Stimulated activated naive CD8-positive, alpha-beta T cell treated with anti-CD3 and anti-CD28 coated beads, Interleukin-15, amount 100 ng/mL, for 72 hours (primary cell): ENCODE data around the gene TJP1.
"Not testable (repeated sequence)": the region's sequence is repeated elsewhere in the genome, so short reads cannot be mapped to it uniquely, and the experiment has no call there.

Experiments
- ATAC-seq: fragments of 150-1000 bp; cut with Tn5 transposase; 2 replicates; pipeline ENCODE4 v1.10.0; 2021; ENCODE audit warnings: mild to moderate bottlenecking, moderate library complexity
- DNase-seq, 2 donors: peaks; one replicate each; pipeline ENCODE4 v3.0.0; 2021 to 2022
- H3K27ac Mint-ChIP-seq, 2 donors: one replicate each; pipeline ENCODE4 v1.8.0; 2022; ENCODE audit warnings: mild to moderate bottlenecking in 2 of 2, mixed read lengths in 2 of 2, moderate library complexity in 2 of 2
- H3K27me3 Mint-ChIP-seq: one replicate; pipeline ENCODE4 v1.8.0; 2022; ENCODE audit warnings: mixed read lengths
- H3K4me1 Mint-ChIP-seq: one replicate; pipeline ENCODE4 v1.8.0; 2022; ENCODE audit warnings: mild to moderate bottlenecking, mixed read lengths
- H3K4me3 Mint-ChIP-seq, 2 donors: one replicate each; pipeline ENCODE4 v1.8.0; 2022; ENCODE audit warnings: mild to moderate bottlenecking in 2 of 2, mixed read lengths in 2 of 2, moderate library complexity in 1 of 2
- H3K9me3 Mint-ChIP-seq, 2 donors: one replicate each; pipeline ENCODE4 v1.8.0; 2022; ENCODE audit warnings: mixed read lengths in 2 of 2

The TJP1 gene

DNA sequence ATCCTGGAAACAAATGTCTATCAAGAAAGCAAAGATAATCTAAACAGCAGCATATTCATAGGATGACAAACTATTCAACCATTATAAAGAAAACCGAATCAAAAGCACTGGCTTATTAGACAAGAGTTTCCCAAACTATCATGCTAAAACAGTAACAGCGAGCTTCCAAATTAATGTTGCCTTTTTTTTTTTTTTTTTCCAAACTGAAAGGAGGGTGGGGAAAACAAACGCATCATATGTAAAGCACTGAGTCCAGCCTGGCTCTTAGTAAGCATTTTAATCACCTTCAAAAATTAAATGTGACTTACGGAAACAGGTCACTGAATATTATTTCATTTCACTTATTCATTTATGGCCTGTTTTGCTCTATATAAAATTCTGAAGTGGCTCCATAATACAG is 2.3 kb downstream of the TJP1 start:
- DNase-seq = no peak
- H3K4me3 Mint-ChIP-seq = no peak overlapping the region
- no peak overlapping the region for H3K27ac Mint-ChIP-seq
- peaks cover under 1% of the 10 kb centered on the region for H3K4me1 Mint-ChIP-seq
- no peak for ATAC-seq
- H3K27me3 Mint-ChIP-seq = peaks cover 71% of the 10 kb centered on the region
- peaks cover 6 to 9% of the 10 kb centered on the region in 2 donors for H3K9me3 Mint-ChIP-seq

DNA sequence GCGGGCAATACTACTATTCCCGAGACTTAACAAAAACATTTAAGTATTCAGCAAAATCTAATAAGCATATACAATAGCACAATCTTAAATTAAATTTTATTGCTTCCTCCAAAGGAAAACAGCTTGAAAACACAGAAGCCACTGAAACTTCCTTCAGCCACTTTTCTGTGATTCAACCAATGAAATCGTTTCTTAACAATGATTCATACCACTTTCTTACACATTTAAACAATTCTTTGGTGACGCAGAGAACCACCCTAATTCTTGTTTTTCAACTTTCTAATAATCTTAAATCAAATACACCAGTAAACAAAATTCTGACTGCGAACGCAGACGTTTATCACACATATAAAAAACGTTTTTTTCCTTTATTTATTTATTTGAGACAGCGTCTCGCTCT is 4.1 kb downstream of the TJP1 start:
- peaks cover 83% of the 10 kb centered on the region for H3K27me3 Mint-ChIP-seq
- H3K4me1 Mint-ChIP-seq = no peaks in the 10 kb centered on the region
- no peak overlapping the region for H3K4me3 Mint-ChIP-seq
- peaks cover 6 to 9% of the 10 kb centered on the region in 2 donors for H3K9me3 Mint-ChIP-seq
- ATAC-seq (no peak), DNase-seq (no peak)
- no peak overlapping the region for H3K27ac Mint-ChIP-seq

DNA sequence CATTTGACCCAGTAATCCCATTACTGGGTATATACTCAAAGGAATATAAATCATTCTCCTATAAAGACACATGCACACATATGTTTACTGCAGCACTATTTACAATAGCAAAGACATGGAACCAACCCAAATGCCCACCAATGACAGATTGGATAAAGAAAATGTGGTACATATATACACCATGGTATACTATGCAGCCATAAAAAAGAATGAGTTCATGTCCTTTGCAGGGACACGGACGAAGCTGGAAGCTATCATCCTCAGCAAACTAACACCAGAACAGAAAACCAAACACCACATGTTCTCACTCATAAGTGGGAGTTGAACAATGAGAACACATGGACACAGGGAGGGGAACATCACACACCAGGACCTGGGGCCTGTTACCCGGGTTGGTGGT is 4.8 kb downstream of the TJP1 start:
- not testable (repeated sequence) for H3K27ac Mint-ChIP-seq

DNA sequence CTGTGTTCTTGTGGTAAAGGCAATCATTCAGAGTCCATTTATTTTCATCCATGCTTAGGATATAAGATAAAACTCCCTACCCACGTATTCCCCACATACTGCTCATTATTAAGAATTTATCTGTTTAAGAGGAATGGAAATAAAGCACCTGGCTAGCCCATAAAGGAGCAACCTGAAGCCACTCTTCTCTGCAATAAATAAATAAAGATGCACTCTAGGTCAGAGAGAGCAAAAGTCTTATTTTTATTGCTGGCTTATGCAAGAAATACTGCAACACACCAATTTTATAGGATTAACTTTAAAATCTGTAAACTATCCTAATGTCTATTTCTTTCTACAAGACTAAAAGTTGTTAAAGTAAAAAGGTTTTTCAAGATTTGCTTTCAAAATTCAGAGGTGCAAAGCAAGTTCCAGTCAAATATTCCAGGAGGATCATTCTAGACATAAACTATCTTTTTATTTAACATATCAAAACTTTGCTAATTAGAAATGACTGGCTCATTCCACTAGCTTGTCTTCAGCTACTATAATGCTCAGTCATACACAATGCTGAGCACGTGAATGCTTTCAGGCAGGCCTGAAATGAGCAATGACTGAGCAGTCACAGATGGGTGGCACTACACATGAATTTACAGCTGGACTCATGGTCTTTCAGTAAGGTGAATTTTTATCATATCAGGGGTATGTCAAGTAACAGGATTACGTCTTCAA is 7.1 kb downstream of the TJP1 start:
- Mint-ChIP-seq H3K4me3 (no peak overlapping the region), H3K27me3 (peaks cover 98% of the 10 kb centered on the region), H3K9me3 (peaks cover 6 to 9% of the 10 kb centered on the region in 2 donors), H3K4me1 (no peaks in the 10 kb centered on the region), H3K27ac (no peak overlapping the region)
- DNase-seq (no peak), ATAC-seq (no peak)

More for the DNA sequence above, 4.8 kb downstream of the TJP1 start:
- not testable (repeated sequence) for DNase-seq, ATAC-seq, H3K9me3 Mint-ChIP-seq, H3K4me1 Mint-ChIP-seq, H3K4me3 Mint-ChIP-seq
- peaks cover 83% of the 10 kb centered on the region for H3K27me3 Mint-ChIP-seq

DNA sequence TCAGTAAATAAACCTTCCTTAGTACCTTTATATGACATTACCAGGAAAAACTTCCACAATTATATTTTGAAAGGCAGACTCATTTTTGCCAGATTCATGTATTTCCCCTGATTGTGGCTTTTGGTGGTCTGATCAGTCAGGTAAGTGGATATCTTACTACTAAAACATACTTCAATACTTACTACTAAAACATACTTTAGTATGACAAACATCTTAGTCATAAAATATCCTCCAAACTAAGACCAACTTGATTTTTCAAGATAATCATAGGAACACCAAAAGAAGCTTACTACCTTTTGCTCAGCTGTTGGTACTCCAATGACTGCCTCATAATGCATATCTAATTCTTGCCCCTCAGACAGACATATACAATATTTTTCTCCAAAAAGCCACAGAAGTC is 9.3 kb downstream of the TJP1 start:
- ATAC-seq (no peak), DNase-seq (no peak)
- Mint-ChIP-seq H3K27me3 (peaks cover 92% of the 10 kb centered on the region), H3K4me1 (no peaks in the 10 kb centered on the region), H3K9me3 (peaks cover 6 to 9% of the 10 kb centered on the region in 2 donors), H3K4me3 (no peak overlapping the region), H3K27ac (no peak overlapping the region)

DNA sequence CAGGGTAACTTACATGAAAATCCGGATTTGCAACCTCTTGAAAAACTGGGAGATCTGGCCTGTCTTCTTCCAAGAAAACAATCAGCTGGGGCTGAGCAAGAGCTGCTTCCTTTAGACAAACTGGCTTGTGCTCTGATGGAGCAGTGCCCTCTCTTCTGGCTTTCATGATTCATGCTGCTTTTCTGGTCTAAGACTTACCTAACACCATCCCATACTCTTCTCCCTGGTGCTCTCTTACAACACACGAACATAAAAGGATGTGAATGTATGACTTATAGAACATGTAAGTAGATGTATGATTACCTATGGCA is 9.9 kb downstream of the TJP1 start:
- no peak overlapping the region for H3K27ac Mint-ChIP-seq
- peaks cover 91% of the 10 kb centered on the region for H3K27me3 Mint-ChIP-seq
- ATAC-seq = no peak
- no peaks in the 10 kb centered on the region for H3K4me1 Mint-ChIP-seq
- H3K4me3 Mint-ChIP-seq = no peak overlapping the region
- H3K9me3 Mint-ChIP-seq = peaks cover 4 to 6% of the 10 kb centered on the region in 2 donors
- no peak for DNase-seq

DNA sequence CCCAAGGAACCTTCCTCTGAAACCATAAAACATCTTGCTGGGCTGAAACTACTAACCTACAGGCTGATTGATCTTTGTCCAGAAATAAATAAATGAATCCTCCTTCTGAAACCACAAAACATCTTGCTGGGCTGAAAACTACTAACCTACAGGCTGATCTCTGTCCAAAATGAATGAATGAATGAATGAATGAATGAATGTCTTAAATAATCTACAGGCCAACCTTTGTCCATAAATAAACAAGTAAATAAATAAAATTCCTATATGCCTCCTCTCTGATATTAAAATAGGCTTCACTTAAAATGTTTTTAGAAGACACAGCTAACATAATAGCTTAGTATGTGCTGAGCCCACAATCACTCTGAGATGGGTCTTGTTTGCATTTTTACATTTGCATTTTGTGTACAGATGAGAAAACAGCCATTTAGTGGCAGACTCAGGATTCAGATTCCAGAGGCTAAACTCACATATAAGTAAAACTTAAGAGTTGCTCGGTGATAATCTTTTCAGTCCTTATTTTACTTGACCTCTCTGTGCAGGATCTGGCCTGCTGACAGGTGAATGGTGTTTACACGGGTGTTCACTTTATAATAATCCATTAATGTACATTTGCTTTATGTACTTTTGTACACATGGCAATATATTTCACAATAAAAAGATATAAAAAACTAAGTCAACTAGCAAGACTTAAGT is 10.4 kb downstream of the TJP1 start:
- no peak for ATAC-seq
- H3K27me3 Mint-ChIP-seq = peaks cover 91% of the 10 kb centered on the region
- no peak for DNase-seq
- no peak overlapping the region for H3K27ac Mint-ChIP-seq
- H3K9me3 Mint-ChIP-seq = peaks cover 0 to 1% of the 10 kb centered on the region in 2 donors
- H3K4me1 Mint-ChIP-seq = no peaks in the 10 kb centered on the region
- H3K4me3 Mint-ChIP-seq = no peak overlapping the region

DNA sequence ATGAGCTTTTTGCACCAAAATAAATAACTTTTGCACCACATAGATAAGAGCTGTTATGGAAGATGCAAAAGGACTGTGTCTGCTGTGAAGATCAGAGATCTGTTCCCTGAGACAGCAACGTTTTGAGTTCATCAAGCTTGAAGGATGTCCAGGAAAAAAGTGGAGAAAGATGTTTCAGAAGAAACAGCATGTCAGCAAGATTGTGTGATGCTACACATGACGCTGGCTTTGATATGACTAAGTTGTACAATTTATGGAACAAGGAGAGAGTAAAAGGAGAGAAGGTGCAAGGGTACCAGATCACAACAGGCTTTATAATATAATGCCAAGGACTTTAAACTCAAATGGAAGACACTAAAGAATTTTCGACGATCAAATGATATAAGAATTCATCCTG is 16.6 kb downstream of the TJP1 start:
- Mint-ChIP-seq H3K27me3 (peaks cover 78% of the 10 kb centered on the region), H3K9me3 (peaks cover 0 to 5% of the 10 kb centered on the region in 2 donors), H3K4me1 (no peaks in the 10 kb centered on the region), H3K4me3 (no peak overlapping the region), H3K27ac (no peak overlapping the region)
- DNase-seq = no peak
- no peak for ATAC-seq

DNA sequence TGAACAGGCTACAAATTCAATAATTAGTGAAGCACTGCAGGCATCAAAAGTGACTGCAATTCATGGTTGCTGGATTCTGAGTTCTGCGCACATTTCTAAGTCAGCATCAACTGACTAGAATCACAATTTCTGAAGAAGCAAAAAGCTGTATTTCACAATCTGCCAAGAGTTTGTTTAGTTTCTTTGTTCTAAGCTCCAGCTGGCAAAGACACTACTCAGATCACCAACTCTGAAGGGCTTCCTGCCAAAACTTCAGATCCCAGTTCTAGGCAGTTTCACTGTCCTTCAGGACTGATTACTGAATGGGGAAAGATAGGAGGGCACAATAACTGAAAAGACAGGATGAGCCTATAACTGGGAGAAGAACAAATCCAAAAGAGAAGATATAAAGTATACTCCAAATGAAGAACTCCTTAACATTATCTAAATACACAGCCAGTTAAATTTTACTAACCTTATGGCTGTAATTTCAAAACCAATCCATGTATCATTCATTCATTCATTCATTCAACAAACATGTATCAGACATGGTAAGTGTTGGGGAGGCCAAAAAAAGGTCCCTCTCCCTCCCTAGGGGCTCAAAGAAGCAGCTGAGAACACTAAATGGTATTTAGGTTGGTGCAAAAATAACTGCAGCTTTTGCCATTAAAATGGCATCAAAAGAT is 17.1 kb downstream of the TJP1 start:
- peaks cover 78% of the 10 kb centered on the region for H3K27me3 Mint-ChIP-seq
- DNase-seq (no peak), ATAC-seq (no peak)
- peaks cover 0 to 5% of the 10 kb centered on the region in 2 donors for H3K9me3 Mint-ChIP-seq
- H3K27ac Mint-ChIP-seq = no peak overlapping the region
- H3K4me3 Mint-ChIP-seq = no peak overlapping the region
- H3K4me1 Mint-ChIP-seq = no peaks in the 10 kb centered on the region

DNA sequence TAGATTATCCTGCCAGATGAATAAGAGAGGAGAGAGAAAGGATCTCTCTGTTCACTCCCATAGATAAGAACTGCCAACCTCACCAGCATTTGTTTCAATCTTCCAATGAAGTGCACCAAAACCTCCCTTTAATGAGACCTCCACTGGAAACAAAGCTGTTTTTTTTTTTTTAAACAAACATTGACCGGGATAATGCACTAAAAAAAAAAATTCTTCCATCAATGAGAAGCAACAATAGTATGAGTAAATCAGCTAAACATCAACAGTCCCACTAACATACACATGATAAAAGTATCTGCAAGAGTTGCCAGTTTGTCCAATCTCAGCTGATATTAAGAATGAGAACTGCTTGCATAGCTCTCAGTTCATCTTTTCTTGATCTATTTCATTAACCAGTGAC is 19.9 kb downstream of the TJP1 start:
- Mint-ChIP-seq H3K27ac (no peak overlapping the region), H3K27me3 (peaks cover 64% of the 10 kb centered on the region), H3K4me1 (no peaks in the 10 kb centered on the region), H3K9me3 (peaks cover 0 to 5% of the 10 kb centered on the region in 2 donors), H3K4me3 (no peak overlapping the region)
- no peak for ATAC-seq
- DNase-seq = no peak

DNA sequence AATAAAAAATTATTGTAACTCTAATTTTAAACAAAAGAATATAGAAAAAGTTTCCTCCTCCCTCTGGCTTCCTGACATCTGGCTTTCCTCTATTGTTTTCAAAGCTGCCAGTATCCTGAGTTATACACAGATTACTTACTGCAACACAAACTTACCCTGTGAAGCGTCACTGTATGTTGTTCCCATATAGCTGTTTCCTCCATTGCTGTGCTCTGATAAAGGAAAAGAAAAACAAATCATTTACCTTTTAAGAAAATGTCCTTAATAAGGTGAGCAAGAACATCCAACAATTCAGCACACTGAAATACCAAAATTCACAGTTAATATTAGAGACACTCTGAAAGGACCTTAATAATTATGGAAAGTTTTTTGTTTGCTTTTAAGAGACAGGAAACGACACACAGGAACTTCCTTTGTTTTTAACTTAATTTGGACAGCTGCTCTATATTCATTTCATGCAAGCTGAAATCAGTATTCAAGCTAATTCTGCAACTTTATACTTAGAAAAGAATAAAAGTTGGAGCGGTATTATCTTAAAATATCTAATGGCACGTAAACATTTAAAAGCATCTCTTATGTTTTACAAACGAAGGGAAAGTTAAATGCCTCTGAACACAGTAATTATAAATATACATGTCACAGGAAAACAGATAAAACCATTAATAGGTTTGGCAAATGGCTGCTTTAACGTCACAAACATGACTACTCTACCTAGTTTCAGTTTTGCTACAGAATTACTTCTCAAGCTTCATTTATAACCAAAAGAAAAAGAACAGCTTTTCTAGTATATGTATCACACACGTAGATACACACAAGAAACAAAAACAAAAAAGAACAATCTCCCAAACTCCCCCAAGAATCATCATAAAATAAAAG is 21.5 kb downstream of the TJP1 start:
- Mint-ChIP-seq H3K9me3 (peaks cover 0 to 5% of the 10 kb centered on the region in 2 donors), H3K4me3 (no peak overlapping the region), H3K4me1 (no peaks in the 10 kb centered on the region), H3K27me3 (peaks cover 54% of the 10 kb centered on the region), H3K27ac (peak overlapping the region in 1 of 2 donors; percentile 62)
- ATAC-seq = no peak
- no peak for DNase-seq

DNA sequence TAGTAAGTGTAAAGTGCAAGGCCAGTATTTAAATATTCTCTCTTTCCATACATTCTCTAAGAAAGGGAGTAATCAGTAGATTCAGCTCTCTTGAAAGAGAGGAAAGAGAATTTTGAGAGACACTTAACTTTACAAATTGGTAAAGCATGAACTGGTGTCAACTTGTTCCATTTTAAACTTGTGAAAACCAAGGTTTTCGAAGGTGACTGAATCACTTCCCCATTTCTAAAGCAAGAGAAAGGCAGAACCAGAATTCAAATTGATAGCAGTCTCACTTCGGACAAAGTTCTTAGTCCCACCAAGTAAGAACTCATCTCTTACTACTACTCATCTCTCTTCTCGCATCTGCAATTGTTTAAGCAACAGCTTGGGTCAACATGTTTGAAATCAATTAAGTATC is 22.4 kb downstream of the TJP1 start:
- Mint-ChIP-seq H3K4me1 (no peaks in the 10 kb centered on the region), H3K27me3 (peaks cover 52% of the 10 kb centered on the region), H3K4me3 (no peak overlapping the region), H3K9me3 (peaks cover 0 to 5% of the 10 kb centered on the region in 2 donors), H3K27ac (no peak overlapping the region)
- no peak for DNase-seq
- ATAC-seq = no peak

DNA sequence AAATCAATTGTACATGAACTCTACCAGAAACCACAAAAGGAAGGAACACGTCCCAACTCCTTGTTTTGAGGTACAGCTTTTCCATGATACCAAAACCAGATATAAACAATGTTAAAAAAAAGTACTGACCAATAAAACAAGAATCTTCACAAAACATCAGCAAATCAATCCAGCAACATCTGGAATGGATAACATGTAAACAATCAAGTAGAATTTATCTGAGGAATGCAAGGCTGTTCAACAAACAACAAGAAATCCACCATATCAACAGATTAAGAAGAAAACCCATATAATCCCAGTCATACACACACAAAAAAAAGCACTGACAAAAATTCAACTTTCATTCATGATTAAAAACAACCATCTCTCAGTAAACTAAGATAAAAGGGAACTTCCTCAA is 26.7 kb downstream of the TJP1 start:
- H3K4me1 Mint-ChIP-seq = no peaks in the 10 kb centered on the region
- no peak overlapping the region for H3K27ac Mint-ChIP-seq
- H3K9me3 Mint-ChIP-seq = peaks cover 0 to 5% of the 10 kb centered on the region in 2 donors
- no peak for DNase-seq
- no peak overlapping the region for H3K4me3 Mint-ChIP-seq
- peaks cover 61% of the 10 kb centered on the region for H3K27me3 Mint-ChIP-seq
- no peak for ATAC-seq

DNA sequence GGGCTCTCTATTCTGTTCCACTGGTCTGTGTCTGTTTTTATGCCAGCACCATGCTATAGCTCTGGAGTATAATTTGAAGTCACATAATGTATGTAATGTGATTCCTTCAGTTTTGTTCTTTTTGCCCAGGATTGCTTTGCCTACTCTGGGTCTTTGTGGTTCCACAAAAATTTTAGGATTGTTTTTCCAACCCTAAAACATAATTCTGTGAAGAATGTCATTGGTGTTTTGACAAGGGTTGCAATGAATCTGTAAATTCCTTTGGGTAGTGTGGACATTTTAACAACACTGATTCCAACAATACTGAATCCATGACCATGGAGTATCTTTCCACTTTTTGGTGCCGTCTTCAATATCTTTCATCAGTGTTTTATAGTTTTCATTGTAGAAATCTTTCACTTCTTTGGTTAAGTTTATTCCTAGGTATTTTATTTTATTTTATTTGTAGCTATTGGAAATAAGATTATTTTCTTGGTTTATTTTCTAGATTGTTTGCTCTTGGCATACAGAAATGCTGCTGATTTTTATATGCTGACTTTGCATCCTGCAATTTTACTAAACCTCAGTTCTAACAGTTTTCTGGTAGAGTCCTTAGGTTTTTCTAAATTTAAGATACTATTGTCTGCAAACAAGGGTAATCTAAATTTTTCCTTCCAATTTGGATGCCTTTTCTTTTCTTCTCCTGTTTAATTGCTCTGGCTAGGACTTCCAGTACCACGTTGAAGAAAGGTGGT is 29.7 kb downstream of the TJP1 start:
- no peak for ATAC-seq
- DNase-seq = no peak
- Mint-ChIP-seq H3K27me3 (peaks cover 57% of the 10 kb centered on the region), H3K4me1 (no peaks in the 10 kb centered on the region), H3K27ac (no peak overlapping the region), H3K4me3 (no peak overlapping the region), H3K9me3 (peaks cover 0 to 5% of the 10 kb centered on the region in 2 donors)

DNA sequence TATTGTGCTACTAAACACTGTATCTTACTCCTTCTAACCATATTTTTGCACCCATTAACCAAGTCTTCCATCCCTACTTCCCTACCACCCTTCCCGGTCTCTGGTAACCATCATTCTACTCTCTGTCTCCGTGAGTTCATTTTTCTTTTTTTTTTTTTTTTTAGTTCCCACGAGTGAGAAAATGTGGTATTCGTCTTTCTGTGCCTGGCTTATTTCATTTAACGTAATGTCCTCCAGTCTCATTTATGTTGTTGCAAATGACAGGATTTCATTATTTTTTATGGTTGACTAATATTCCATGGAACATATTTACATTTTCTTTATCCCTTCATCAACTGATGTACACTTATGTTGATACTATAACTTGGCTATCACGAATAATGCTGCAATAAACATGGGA is 31.7 kb downstream of the TJP1 start:
- DNase-seq (no peak), ATAC-seq (no peak)
- Mint-ChIP-seq H3K27ac (no peak overlapping the region), H3K4me1 (no peaks in the 10 kb centered on the region), H3K9me3 (peaks cover 0 to 5% of the 10 kb centered on the region in 2 donors), H3K27me3 (peaks cover 61% of the 10 kb centered on the region), H3K4me3 (no peak overlapping the region)
